Measurements from ENCODE around the gene PSAPL1. TPM values are rescaled to one million over a fixed set of nuclear protein-coding genes. Genes with fewer than 3 reads are reported as not detected.

Gene PSAPL1
- total RNA-seq, 2 experiments from 2014 or later = not detected

DNA sequence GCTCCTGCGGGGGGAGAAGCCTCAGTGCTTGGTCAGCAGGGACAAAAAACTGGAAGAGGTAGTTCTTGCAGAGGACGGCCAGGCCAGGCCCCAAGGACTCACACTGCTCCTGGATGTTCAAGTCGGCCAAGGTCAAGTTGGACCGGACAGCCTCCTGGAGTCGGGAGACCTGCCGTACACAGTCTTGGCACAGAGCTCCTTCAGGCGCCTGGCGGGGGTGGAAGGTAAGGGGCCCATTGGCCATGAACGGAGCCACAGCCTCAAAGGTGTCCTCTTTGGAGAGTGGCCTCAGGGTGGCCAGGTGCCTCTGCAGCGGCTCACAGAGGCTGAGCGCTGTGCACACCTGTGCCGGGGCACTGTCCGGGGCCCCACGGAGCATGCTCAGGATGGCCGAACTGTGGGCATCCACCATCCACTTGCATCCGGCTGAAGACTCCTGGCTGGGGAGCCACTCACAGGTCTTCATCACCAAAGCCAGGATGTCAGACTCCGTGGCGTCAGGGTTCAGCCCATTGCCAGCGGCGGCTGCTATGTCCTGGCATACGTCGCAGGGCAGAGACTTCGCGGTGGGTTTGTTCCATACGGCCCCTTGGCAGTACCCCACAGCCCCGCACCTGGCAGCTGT, 477 bp downstream of the PSAPL1 start:
- Mint-ChIP-seq H3K27ac (no peak overlapping the region), H3K9me3 (no peaks in the 10 kb centered on the region)
- POLR2A ChIA-PET = no interaction called here

DNA sequence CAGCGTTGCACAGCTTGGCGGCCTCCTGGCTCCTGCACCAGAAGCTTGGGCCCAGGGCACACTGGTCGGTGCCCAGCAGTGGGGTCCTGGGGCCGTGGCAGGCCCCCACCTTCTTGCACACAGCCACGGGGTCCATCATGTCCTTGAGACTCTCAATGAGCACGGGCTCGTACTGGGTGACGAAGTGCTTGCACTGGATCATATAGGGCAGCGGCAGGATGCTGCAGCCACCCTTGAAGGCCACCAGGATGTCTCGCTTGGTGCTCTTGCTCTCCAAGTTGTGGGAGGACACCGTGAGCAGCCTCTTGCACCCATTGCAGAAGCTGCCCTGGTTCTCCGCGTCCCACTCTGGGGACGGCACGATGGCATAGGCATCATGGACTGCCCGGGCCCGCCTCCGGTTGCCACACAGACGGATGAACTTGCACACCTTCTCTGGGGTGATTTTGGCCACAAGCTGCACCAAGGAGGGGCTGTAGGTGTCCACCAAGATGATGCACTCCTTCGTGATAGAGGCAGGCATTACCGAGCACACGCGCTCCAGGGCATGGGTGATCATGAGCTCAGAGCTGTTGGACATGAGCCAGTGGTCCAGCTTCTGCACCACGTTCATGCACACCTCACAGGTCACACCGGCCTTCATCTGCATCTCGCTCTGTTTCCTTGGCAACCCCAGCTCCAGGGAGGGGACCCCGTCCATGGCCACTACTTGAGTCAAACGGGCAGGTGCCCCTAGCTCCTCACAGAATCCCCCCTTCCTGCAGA, 1.2 kb downstream of the PSAPL1 start:
- POLR2A ChIA-PET = no interaction called here
- H3K36me3 Mint-ChIP-seq = no peaks in the 10 kb centered on the region
- H3K4me1 Mint-ChIP-seq (ENCODE audit: low read depth) = no peaks in the 10 kb centered on the region
- intact Hi-C loops (cut with micrococcal nuclease) = no loop called here
- peaks cover 1% of the 10 kb centered on the region for H3K27me3 Mint-ChIP-seq
- H3K4me3 Mint-ChIP-seq = no peak overlapping the region
- CTCF ChIA-PET = no interaction called here
- DNase-seq = no peak
- H3K9me3 Mint-ChIP-seq = no peaks in the 10 kb centered on the region
- no peak overlapping the region for H3K27ac Mint-ChIP-seq

More for the DNA sequence above, 477 bp downstream of the PSAPL1 start:
- no peak for DNase-seq
- no peaks in the 10 kb centered on the region for H3K4me1 Mint-ChIP-seq (ENCODE audit: low read depth)
- CTCF ChIA-PET = no interaction called here
- H3K27me3 Mint-ChIP-seq = peaks cover 1% of the 10 kb centered on the region
- H3K4me3 Mint-ChIP-seq = no peak overlapping the region
- no peaks in the 10 kb centered on the region for H3K36me3 Mint-ChIP-seq
- intact Hi-C loops (cut with micrococcal nuclease) = no loop called here

DNA sequence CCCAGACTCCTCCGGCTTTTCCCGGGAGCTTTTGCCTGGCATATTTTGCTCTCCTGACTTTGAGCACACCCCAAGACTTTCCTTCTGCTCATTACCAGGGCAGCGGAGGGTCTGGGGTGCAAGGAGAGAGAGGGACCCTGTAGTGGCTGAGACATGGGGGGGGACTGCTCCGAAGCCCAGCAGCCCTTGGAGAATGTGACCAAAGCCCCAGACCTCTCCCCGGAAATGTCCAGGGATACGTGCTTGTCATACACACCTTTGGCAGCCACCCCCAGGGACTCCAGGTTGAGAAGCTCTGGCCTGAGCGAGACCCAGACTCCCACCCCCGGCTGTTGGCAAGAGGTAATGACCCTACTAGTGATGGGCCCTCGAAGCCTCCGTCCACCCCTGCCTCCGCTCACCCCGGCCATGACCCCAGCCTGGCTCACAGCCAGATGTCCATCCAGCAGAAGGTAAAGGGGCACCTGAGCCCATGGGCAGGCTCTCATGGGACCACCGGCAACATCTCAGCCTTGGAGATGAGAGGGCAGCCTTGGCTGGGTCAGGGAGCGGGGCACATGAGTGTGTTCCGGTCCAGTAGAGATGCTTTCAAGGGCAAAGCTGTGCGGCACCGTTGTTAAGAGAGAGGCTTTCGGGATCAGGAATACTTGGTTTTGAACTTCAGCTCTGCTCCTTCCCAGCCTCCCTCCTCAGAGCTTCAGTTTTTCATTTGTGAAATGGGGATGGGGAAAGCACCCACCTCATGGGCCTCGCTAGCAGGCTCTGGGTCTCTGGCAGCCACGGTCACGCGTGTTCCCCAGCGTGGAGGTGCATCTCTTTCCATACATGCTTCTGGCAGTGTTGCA, 2.0 kb downstream of the PSAPL1 start:
- Mint-ChIP-seq H3K4me3 (no peak overlapping the region), H3K27ac (no peak overlapping the region), H3K4me1 (ENCODE audit: low read depth) (no peaks in the 10 kb centered on the region), H3K36me3 (no peaks in the 10 kb centered on the region), H3K9me3 (no peaks in the 10 kb centered on the region), H3K27me3 (peaks cover under 1% of the 10 kb centered on the region)
- ChIA-PET CTCF (no interaction called here), POLR2A (no interaction called here)
- DNase-seq = no peak
- intact Hi-C loops (cut with micrococcal nuclease) = no loop called here

DNA sequence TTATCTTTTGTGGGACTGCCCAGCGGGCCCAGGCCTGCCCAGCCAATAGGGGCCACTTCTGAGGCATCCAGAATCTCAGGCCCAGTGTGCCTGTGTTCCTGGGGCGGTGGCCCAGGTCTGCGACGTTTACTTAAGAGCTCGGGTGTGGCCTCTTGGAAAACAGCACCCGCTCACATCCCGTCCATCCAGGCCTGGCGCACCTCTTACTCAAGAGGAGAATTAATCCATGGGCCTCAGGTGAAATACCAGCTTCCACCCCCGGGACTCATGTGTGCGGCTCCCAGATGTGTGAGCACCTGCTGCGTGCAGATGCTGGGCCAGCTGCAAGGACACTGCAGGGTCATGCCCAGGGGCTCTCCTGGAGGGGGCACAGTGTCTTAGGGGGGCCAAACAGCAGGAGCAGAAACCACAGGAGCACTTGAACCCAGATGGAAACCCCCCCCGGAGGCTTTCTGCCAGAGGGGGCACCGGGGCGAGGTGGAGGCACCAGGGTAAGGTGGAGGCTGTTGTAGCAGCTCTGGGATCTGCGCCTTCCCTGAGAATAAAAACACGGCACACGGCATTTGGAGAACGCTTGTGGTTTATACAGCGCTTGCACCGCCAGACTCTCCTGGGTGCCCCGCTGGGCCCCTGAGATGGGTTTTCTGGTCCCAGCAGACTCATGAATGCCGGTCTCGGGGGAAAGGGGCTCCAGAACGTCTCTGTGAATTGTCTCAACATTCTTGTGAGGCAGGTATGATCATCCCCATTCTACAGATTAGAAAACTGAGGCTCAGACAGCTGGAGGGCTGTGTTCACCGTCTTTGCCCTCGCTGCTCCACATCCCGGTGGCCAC, 2.8 kb downstream of the PSAPL1 start:
- CTCF ChIA-PET = interaction anchor here (0.7 kb wide), 1 partner anchor 370 kb away, joined by 3 read pairs; no protein-coding TSS in a partner anchor
- no peaks in the 10 kb centered on the region for H3K4me1 Mint-ChIP-seq (ENCODE audit: low read depth)
- DNase-seq = no peak

DNA sequence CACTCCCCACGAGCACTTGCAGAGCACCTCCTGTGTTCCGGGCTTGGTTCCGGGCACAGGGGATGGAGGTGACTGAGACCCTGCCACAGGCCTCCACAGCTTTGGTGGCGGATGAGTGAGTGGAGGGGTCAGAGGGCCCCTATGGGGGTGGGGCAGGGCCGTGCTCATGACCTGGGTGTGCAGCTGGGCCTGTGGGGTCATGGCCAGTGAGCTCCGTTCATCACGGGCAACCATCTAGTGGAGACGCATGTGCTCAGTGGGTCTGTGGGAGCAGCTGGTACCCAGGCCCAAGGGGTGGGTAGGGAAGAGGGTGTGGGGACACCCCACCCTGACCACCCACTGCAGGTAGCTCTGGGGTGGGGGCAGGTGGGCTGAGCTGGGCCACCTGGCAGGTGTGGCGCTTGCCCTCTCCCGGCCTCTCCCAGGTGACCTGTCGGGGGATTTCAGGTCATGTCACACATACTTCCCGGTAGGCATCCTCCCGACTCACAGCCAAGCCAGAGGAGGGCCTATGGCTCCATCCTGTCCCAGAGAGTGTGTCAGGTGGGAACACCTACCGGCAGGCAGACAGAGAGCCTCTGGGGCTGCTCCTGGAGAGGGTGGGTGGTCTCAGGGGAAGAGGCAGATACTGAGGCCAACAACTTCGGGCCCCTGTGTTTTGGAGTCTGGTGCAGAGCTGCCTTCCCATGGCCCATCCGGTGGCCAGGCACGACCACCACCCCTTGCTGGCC, 3.6 kb downstream of the PSAPL1 start:
- intact Hi-C loops (cut with micrococcal nuclease) = no loop called here
- Mint-ChIP-seq H3K4me3 (no peak overlapping the region), H3K36me3 (no peaks in the 10 kb centered on the region), H3K27ac (no peak overlapping the region), H3K4me1 (ENCODE audit: low read depth) (no peaks in the 10 kb centered on the region), H3K9me3 (no peaks in the 10 kb centered on the region), H3K27me3 (peaks cover 1% of the 10 kb centered on the region)
- ChIA-PET POLR2A (no interaction called here), CTCF (no interaction called here)
- DNase-seq = no peak

More for the DNA sequence above, 2.8 kb downstream of the PSAPL1 start:
- intact Hi-C loops (cut with micrococcal nuclease) = no loop called here
- POLR2A ChIA-PET = no interaction called here
- Mint-ChIP-seq H3K4me3 (no peak overlapping the region), H3K9me3 (no peaks in the 10 kb centered on the region), H3K27ac (no peak overlapping the region), H3K27me3 (peaks cover 1% of the 10 kb centered on the region), H3K36me3 (no peaks in the 10 kb centered on the region)

DNA sequence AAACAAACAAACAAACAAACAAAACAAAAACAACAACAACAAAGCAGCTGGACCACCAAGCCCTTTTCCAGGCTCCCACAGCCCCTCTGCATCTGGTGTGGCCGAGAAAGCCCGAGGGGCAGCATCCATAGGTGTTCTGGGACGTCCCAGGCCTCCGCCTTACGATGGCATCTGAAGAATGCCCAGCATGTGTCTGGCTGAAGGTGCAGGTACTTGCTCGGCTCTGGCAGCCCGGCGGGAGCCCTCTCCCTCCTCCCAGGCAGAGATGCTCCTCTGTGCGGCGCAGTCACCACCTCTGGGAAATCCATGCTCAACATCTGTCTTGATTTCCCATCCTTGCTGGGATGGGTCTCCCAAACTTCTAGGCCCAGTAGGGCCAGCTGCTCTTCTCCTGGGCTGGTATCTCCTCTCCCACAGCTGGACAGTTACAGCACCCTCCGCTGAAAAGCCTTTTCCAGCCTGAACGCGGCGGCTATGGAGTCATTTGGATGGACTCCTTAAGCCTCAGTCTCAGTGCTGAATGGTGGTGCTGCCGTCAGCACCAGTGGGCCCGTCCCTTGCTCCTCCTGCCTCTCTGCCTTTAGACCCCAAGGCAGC, 4.3 kb downstream of the PSAPL1 start:
- intact Hi-C loops (cut with micrococcal nuclease) = no loop called here
- DNase-seq = no peak
- H3K27me3 Mint-ChIP-seq = peaks cover 1% of the 10 kb centered on the region
- no peaks in the 10 kb centered on the region for H3K36me3 Mint-ChIP-seq
- CTCF ChIA-PET = no interaction called here
- POLR2A ChIA-PET = interaction anchor here (0.6 kb wide), 1 partner anchor 1063 kb away, joined by 3 read pairs; no protein-coding TSS in a partner anchor
- H3K4me1 Mint-ChIP-seq (ENCODE audit: low read depth) = no peaks in the 10 kb centered on the region
- H3K27ac Mint-ChIP-seq = no peak overlapping the region
- H3K9me3 Mint-ChIP-seq = no peaks in the 10 kb centered on the region
- no peak overlapping the region for H3K4me3 Mint-ChIP-seq

DNA sequence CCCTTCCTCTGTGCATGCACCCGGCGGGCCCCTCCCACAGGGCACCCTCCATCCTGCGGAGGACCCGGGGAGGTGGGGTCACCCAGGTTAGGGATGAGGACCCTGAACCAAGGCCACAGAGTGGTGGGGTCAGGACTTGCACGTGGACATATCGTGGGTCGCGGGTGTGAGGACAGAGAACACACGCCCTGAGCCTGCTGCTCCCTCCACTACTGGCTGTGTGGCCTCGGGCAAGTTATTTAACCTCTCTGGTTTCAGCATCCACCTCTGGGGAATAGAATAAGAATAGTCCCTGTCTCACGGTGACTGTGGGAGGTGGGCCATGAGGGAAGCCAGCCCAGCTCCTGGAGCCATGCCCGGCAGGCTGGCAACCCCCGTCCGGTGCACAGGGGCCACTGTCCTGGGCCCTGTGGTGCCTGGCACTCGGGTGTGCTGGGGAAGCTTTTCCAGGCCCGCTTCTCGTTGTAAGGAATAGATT, 5.1 kb downstream of the PSAPL1 start:
- intact Hi-C loops (cut with micrococcal nuclease) = no loop called here
- H3K4me3 Mint-ChIP-seq = no peak overlapping the region
- H3K9me3 Mint-ChIP-seq = no peaks in the 10 kb centered on the region
- no peaks in the 10 kb centered on the region for H3K36me3 Mint-ChIP-seq
- no peak overlapping the region for H3K27ac Mint-ChIP-seq
- peaks cover 1% of the 10 kb centered on the region for H3K27me3 Mint-ChIP-seq
- POLR2A ChIA-PET = no interaction called here
- no peaks in the 10 kb centered on the region for H3K4me1 Mint-ChIP-seq (ENCODE audit: low read depth)
- CTCF ChIA-PET = no interaction called here
- DNase-seq = no peak

DNA sequence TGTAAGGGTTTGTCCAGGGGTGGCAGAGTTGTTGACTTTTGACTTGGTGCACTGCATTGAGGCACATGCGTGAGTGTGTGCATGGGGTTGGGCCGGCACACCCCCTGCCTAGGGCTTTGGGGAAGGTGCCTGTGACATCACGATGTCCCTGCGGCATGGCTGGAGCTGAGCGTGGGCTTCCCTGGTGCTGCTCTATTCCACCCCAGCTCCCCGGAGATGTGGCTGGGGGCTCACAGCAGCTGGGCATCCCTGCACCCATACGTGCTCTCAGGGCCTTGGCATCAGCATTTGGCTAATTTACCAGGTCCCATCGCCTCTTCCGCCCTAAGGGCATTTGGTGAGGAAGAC, 5.7 kb downstream of the PSAPL1 start:
- H3K9me3 Mint-ChIP-seq = no peaks in the 10 kb centered on the region
- CTCF ChIA-PET = no interaction called here
- intact Hi-C loops (cut with micrococcal nuclease) = no loop called here
- POLR2A ChIA-PET = no interaction called here
- DNase-seq = peak; percentile 3
- peaks cover 1% of the 10 kb centered on the region for H3K27me3 Mint-ChIP-seq
- H3K4me1 Mint-ChIP-seq (ENCODE audit: low read depth) = no peaks in the 10 kb centered on the region
- no peak overlapping the region for H3K4me3 Mint-ChIP-seq
- H3K27ac Mint-ChIP-seq = no peak overlapping the region
- H3K36me3 Mint-ChIP-seq = no peaks in the 10 kb centered on the region

DNA sequence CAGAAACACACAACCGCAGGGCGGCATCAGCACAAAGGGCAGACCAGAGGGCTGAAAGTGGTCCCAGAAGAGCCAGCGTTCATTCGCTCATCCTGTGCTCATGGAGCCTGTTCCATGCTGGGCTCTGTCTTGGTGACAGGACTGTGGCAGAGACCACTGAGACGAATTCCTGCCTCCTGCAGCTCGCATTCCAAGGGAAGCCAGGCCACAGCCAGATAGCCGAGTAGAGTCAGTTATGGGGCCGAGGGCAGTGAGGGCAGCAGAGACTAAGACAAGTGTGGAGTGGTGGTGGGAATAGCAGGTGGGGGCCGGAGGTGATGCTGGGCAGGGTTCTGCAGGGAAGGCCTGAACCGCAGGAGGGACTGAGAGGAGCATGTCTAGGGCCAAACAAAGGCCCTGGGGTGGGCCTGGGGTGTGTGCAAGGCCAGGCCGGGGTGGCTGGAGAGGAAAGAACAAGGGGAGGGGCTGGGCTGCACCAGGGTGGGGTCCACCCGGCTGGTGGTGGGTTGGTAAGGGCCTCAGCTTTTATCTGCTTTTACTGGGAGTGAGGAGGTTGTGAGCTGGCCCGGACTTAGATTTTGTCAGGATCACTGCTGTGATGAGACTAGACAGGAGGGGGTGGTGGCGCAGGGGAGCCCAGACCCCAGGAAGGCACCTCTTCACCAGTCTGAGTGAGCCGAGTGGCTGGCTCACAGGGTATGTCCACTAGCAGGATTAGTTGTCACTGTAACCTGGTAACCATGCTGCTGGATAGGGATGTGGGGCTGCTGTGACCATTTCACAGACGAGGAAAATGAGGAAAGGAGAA, 6.3 kb downstream of the PSAPL1 start:
- Mint-ChIP-seq H3K27me3 (peaks cover 1% of the 10 kb centered on the region), H3K9me3 (no peaks in the 10 kb centered on the region), H3K4me3 (no peak overlapping the region), H3K4me1 (ENCODE audit: low read depth) (no peaks in the 10 kb centered on the region), H3K27ac (no peak overlapping the region), H3K36me3 (no peaks in the 10 kb centered on the region)
- ChIA-PET POLR2A (no interaction called here), CTCF (no interaction called here)
- DNase-seq = peak; percentile 3
- intact Hi-C loops (cut with micrococcal nuclease) = no loop called here

DNA sequence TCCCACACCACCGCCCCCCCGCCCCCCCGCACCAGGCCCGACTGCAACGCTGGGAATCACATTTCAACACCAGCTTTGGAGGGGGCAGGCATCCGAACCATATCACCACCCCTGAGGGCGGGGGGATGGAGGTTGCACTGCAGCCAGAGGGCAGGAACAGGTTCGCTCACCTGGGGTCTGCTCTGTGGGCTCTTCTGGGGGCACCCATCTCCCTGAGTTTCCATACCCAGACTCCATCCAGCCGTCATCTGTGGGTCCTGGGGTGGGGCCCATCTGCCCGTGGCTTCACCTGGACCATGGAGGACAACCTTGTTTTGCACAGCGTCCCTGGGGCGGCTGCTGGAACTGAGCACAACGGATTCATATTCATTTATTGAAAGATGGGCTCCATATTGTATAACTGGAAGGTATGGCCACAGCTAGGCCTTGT, 6.9 kb downstream of the PSAPL1 start:
- Mint-ChIP-seq H3K4me1 (ENCODE audit: low read depth) (no peaks in the 10 kb centered on the region), H3K27ac (no peak overlapping the region), H3K9me3 (no peaks in the 10 kb centered on the region), H3K4me3 (no peak overlapping the region), H3K36me3 (no peaks in the 10 kb centered on the region), H3K27me3 (peaks cover 1% of the 10 kb centered on the region)
- DNase-seq = no peak
- intact Hi-C loops (cut with micrococcal nuclease) = no loop called here
- CTCF ChIA-PET = no interaction called here
- POLR2A ChIA-PET = no interaction called here

DNA sequence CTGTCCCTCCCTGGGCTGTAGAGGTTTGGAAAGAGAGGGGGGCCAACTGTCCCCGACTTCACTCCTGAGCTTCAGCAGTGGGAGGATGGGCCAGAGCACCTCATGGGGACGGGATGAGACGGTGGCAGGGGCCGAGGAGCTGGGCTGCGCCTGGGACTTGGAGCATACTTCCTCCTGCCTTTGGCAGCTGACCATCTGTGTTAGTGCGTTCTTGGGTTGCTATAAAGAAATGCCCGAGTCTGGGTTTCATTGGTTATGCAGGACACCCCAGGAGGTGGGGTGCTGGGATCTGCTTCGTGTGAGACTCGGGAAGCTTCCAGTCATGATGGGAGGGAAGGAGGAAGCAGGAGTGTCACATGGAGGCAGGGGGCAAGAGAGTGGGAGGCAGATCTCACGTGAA, 7.4 kb downstream of the PSAPL1 start:
- peak; percentile 3 for DNase-seq
- no peaks in the 10 kb centered on the region for H3K9me3 Mint-ChIP-seq
- intact Hi-C loops (cut with micrococcal nuclease) = no loop called here

More for the DNA sequence above, 7.4 kb downstream of the PSAPL1 start:
- Mint-ChIP-seq H3K27me3 (peaks cover 1% of the 10 kb centered on the region), H3K4me3 (no peak overlapping the region), H3K4me1 (ENCODE audit: low read depth) (no peaks in the 10 kb centered on the region), H3K27ac (no peak overlapping the region), H3K36me3 (no peaks in the 10 kb centered on the region)
- ChIA-PET CTCF (no interaction called here), POLR2A (no interaction called here)
